Putamen (tissue), 1 donor: Measurements from ENCODE around the gene MPEG1.

Experiments
- DNase-seq: peaks from one replicate; pipeline ENCODE4 v3.0.0-alpha.2; 2016; ENCODE audit warnings: low spot score

MPEG1 gene

GRCh38 chr11:59212744-59213631 lies at the start of gene MPEG1:
TSS of gene MPEG1 (minus strand) at chr11:59212927. CDS start at chr11:59212865, 62 bp downstream.
- no peak for DNase-seq

DNA sequence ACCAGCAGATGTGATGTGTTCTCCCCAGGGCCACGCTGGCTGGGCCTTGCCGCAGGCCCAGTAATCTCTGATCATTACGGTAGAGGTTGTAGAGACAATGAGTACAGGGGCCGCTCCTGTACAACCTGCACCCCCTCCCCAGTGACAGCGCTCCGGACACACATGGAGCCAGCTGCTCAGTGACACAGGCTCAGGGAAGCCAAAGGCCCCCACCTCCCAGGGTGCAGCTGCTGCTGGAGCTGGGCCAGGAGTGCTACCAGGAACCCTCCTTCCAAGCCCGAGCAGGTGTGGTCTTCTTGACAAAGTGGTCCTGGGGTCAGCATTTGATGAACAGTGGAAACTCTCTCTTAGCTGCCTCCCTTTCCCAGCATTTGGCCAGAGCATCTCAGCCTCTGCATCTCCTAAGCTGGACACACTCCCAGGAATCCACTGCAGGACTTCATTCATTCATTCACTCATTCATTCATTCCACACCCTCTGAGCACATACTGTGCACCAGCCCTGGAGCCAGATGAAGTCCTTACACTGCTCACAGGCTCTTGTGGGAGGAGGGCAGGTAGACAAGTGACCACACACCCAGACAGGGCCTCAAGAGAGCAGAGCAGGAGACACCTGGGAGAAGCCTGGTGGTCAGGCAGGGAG lies 49.6 kb upstream of the MPEG1 start:
- no peak for DNase-seq

- no peak for DNase-seq
Measured at GRCh38 chr11:59261150-59261549, 48.4 kb upstream of the MPEG1 start.

GRCh38 chr11:59259867-59260475 lies 47.2 kb upstream of the MPEG1 start:
- no peak for DNase-seq

DNA sequence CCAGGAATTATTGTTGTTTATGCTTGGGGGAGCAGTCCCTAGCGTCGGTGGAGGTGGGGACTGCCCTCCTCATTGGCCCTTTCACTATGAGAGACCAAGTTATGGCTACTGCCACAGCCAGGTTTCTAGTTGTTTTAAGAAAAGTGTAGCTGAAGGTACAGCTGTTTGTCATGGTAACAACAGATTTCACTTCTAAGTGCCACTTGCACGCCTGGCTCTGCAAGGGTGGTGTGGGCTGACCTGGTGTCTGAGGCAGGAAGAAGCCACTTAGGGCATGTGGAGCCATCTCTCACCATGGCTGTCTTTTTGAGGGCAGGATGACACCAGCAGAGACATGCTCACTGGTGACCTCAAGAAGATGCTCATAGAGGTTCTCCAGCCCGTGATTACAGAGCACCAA lies 46.3 kb upstream of the MPEG1 start:
- DNase-seq: no peak

DNA sequence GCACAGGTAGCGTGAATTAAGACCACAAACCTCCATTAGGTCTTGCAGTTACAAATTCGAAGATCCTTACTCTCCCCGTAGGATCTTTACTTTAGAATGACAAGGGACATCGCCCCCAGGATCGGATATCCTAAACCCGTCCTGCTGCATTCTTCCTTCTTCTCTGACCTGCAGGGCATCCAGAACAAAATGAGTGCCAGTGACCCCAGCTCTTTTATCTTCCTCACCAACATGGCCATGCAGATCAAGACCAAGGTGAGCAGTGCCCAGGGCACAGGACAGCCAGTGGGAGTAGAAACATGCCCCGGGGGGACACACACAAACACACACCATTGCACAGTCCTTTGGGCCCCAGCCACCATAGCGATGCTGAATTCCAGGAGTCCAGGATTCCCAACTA lies 42.6 kb upstream of the MPEG1 start:
- no peak for DNase-seq

- DNase-seq: no peak
Measured at GRCh38 chr11:59254286-59254685, 41.6 kb upstream of the MPEG1 start.

- DNase-seq: no peak
Measured at GRCh38 chr11:59253001-59253400, 40.3 kb upstream of the MPEG1 start.

- no peak for DNase-seq
Measured at GRCh38 chr11:59249535-59249934, 36.8 kb upstream of the MPEG1 start.

- DNase-seq: no peak
Measured at GRCh38 chr11:59247531-59248227, 35.0 kb upstream of the MPEG1 start.

- DNase-seq: no peak
Measured at GRCh38 chr11:59243633-59244032, 30.9 kb upstream of the MPEG1 start.

- no peak for DNase-seq
Measured at GRCh38 chr11:59240322-59240721, 27.6 kb upstream of the MPEG1 start.

DNA sequence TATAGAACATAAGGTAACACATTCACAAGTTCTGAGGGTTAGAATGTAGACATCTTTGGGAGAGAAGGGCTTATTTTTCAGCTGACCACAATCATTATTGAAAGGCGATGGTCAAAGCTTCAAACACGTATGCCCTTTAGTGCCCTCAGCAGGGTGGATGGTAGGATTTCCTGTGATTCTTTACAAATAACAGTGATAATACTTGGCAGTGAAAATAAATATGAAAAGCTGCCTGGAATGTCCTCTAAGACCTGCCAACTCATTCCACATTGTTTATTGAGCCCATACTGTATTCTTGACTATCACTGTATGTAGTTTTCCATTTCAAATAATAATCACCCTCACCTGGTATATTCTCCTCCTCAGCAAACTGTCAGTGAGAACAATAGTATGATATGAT lies 13.7 kb upstream of the MPEG1 start:
- DNase-seq: no peak

GRCh38 chr11:59225017-59225416 lies 12.3 kb upstream of the MPEG1 start:
- no peak for DNase-seq

DNA sequence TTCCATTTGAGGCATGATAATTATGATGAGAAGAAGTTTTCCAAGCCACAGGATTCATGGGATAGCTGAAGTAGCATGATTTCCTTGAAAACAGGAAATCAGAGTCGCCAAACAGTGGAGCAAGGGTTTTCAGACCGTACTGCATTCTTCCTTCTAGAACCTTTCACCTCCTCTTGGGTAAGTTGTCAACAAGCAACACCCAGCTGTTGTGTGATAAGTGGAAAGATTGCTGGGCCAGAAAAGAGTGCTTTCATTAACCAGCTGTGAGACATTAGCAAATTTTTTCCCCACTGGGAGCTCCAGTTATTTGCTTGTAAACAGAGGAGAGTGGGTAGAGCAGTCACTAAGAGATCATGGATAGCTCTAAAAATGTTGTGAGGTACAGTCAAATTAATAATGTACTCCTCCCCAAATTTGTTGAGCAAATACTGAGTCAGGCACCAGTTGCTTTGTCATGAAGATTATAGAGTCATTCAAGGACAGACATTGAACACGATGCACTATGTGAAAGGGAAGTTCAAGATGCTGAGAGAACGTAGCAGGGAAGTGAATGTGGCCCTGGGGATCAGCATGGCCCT lies 11.7 kb upstream of the MPEG1 start:
- DNase-seq: no peak

DNA sequence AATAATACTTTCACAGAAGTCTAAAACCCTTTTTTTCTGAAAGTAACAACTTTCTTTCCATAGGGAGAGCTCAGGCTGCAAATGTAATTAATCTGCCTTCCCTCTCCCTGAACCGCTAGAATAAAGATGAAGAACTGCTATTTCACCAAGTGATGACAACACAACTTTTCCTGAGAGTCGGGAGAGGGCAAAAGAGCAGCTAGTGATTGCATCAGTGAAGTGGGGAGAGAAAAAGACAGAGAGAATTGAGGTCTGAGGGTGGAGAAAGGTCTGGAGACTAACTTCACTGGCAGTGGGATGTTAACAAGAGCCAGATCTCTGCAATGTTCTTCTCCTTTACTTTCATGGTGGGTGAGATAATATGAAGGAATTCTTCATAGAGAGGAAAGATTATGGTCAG lies 10.9 kb upstream of the MPEG1 start:
- DNase-seq: no peak

DNA sequence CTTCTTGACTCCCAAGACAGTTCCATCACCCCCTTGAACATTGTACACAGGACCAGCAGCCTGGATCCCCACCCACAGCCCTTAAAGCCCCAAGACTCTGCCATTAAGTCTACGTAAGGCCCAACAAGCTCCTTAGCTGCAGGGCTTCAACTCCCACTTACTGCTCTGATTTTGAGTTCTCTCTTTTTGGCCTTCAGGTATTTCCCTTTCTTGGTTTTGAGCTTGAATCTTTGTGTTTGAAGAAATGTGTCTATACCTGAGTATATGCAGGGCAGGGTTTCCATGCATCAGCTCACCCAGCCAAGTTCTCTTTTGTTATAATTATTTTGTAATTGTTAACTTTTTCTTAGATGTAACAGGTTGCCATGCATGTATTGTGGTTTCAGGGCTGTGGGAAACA lies 10.4 kb upstream of the MPEG1 start:
- DNase-seq: no peak

DNA sequence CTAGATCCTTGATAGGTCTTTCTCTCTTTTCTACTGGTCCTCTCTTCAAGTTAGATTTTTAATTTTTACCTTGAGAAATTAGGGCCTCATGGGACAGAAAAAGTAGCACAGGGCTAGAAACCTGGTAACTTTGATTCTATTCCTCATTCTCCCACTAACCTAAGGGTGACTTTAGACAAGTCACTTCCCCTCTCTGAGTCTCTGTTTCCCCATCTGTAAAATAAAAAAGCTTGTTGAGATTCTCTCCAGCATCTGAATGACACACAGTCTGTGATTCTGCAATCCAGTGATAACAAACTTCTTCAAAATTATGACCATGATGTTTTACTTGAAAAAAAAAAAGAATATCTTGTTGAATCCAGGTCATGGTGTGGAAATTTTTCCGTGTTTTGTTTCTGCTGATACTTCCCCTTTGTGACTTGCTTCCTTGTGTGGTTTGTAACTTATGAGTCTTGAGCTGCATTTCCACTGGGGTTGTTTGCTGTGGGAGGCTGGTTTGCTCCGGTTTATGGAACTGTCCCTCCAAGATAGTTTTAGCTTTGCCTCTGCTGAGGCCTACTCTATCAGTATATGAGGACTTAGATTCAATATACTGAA lies 9.8 kb upstream of the MPEG1 start:
- DNase-seq: no peak

GRCh38 chr11:59221441-59221840 lies 8.7 kb upstream of the MPEG1 start:
- DNase-seq: no peak

DNA sequence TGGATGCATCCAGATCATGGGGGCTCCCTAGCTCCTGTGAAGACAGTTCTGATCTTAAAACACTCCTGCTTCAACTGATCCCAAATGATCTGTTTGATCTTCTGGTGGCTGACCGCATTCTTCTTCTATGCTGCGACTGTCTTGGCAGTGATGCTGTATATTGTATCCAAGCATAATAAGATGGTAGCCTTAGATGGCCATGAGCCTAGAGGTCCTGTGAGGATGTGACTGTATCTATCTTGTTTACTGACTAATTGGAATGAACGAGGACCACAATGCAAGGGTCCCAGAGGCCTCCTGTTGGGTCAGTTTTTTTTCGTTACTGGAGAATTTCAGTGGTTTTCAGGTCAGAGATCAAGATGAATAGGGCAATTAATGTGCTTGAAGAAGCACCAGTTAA lies 7.1 kb upstream of the MPEG1 start:
- DNase-seq: no peak

GRCh38 chr11:59218893-59219292 lies 6.2 kb upstream of the MPEG1 start:
- no peak for DNase-seq

- no peak for DNase-seq
Measured at GRCh38 chr11:59218319-59218718, 5.6 kb upstream of the MPEG1 start.
